A549 treated with AZD2906 at 1 μM for 4 hours (cell line): ENCODE measurements around the gene CDH13. TPM values are rescaled to one million over a fixed set of nuclear protein-coding genes. Genes with fewer than 3 reads are reported as not detected.

Experiments
- total RNA-seq: library from RNA; stranded (reverse); fragments of 200-300 nt; extraction: Qiagen RNA extraction; gene quantifications from 5 replicates; pipeline ENCODE4 v1.2.3, GENCODE V29; 2022

The CDH13 gene
- total RNA-seq: 0.01 TPM in 1 of 5 replicates, not detected in the others

GRCh38 chr16:82626791-82627261, at the start of gene CDH13:
CDH13 (plus strand) TSS chr16:82626969.

GRCh38 chr16:83807710-83808572, 1181.2 kb downstream of the CDH13 start, which contains the start of gene HSBP1:
HSBP1 (plus strand) TSS chr16:83807978; CDS start chr16:83808077, 99 bp downstream.

